NCI-H774 (cell line): ENCODE measurements around the gene MIXL1.
"Not testable (repeated sequence)": the region's sequence is repeated elsewhere in the genome, so short reads cannot be mapped to it uniquely, and the experiment has no call there.

Experiments
- DNase-seq: peaks from one replicate; lab custom pipeline; 2025; lab: John Stamatoyannopoulos, UW

The MIXL1 gene

DNA sequence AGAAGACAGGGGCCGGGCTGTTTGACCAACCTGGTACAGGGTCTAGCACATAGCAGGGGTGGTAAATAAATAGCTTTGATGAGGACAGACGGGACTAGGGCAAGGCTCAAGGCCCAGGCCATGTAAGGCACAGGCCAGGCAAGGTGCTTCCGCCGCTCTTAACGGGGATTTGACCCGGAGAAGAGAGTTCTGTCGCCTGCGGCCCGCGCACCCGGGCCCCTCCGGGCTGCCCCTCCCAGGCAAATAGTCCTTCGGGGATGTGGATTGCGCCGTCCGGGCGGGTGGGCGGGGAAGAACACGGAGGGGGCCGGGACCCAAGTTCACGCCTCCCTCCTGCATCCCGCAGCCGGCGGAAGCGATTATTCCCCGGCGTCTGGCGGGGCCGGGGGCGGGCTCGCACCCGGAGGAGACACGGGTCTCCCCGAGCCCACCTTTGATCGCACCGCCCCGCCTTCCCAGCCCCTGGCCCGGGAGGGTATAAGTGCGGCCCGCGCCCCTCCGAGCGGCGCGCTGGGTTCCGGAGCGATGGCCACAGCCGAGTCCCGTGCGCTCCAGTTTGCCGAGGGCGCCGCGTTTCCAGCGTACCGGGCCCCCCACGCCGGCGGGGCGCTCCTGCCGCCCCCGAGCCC lies at the start of gene MIXL1:
TSS of gene MIXL1 (plus strand) at position 508 of the 629 bp plus-strand sequence. CDS start at position 526, 18 bp downstream.
- no peak for DNase-seq

GRCh38 chr1:226176870-226177269 lies 46.6 kb upstream of the MIXL1 start:
- no peak for DNase-seq

DNA sequence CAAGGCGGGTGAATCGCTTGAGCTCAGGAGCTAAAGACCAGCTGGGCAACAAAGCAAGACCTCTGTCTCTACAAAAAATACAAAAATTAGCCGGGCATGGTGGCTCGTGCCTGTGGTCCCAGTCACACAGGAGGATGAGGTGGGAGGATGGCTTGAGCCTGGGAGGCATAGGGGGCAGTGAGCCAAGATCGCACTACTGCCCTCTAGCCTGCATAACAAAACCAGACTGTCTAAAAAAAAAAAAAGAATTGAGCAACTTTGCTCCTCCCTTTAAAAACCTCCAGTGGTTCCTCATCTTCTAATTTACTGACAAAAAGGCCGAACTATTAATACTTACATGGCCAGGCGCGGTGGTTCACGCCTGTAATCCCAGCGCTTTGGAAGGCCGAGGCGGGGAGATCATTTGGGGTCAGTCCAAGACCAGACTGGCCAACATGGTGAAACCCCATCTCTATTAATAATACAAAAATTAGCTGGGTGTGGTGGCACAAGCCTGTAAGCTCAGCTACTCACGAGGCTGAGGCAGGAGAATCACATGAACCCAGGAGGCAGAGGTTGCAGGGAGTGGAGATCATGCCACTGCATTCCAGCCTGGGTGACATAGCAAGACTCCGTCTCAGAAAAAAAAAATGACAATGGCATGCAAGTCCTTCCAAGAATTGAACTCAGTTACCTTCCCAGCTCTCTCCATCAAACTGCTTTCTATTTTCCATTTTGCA lies 41.3 kb upstream of the MIXL1 start:
- DNase-seq = no peak

GRCh38 chr1:226185141-226186036 lies 38.1 kb upstream of the MIXL1 start:
- no peak for DNase-seq

DNA sequence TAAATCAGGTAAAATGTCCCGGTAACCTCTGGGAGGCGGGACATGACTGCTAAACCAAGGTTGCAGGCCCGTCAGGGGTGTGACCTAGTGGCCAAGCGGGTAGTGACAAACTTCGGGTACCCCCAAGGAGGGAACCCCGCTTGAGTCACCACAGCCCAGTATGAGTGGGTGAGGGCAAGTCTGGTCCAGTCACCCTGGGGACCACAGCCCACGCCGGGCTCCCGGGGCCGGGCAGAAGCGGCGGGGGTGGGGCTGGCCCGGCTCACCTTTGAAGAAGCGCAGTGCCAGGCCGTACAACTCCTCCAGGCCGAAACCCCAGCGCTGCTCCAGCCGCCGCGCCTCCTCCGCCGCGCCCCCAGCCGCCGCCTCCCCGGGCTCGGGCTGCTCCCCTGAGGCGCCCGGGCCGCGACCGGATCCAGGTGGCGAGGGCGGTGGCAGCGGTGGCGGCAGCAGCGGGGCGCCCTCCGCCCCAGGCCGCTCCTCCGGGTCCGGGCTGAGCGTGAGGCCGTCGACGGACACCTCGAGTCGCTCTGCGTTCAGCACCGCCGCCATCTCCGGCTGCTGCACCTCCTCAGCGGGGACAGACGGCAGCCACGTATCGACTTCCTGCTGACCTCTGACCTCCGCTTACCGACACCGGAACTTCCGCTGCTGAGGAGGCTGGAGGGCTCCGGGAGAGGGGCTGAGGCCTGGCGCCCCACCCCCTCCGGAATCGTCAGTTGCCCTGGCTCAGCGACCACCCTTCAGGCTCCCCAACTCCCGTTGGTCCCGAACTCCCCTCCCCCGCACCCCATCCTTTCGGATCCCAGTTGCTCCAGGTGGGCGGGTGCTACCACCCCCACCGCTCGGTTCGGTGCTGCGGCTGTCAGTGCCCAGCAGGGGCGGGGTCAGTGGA lies 37.1 kb upstream of the MIXL1 start, which contains the start of gene ACBD3:
TSS of gene ACBD3 (minus strand) at position 618 of the 895 bp plus-strand sequence. CDS start at position 552, 66 bp downstream.
- DNase-seq = peak; percentile 86

- no peak for DNase-seq
Observed at GRCh38 chr1:226187019-226187322, 36.5 kb upstream of the MIXL1 start.

- no peak for DNase-seq
Observed at GRCh38 chr1:226187380-226187779, 36.1 kb upstream of the MIXL1 start.

GRCh38 chr1:226195144-226195543 lies 28.3 kb upstream of the MIXL1 start:
- DNase-seq = no peak

DNA sequence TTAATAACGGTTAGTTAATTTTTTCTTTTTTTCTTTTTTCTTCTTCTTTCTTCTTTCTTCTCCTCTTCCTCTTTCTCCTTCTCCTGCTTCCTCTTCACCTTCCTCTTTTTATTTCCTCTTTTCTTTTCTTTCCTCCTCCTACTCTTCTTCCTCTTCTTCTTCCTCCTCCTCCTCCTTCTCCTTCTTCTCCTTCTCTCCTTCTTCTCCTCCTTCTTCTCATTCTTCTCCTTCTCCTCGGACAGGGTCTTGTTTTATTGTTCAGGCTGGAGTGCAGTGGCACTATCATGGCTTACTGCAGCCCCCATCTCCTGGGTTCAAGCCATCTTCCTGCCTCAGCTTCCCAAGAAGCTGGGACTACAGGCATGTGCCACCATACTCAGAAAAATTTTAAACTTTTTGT lies 23.5 kb upstream of the MIXL1 start:
- no peak for DNase-seq

DNA sequence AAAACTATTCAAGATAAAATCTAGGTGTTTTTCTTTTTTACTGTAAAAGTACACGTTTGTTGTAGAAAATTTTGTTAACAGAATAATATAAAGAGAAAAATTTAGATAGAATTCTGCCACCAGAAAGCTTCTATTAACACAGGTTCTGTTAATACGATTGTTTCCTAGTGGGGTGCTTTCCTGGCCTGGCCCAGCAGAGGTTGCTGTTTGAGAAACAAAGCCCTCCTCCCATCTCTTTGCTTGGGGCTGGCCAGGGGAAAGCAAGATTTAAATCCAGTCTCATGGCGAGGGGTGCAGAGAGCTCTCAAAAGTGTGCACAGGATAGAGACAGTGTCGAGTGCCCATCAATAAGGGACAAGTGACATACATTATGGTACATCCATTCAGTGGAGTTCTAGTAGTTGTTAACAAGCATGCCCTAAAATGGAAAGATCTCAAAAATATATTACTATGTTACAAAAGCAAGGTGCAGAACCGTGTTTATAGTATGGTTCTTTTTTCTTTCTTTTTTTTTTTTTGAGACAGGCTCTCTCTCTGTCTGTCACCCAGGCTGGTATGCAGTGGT lies 22.4 kb upstream of the MIXL1 start:
- DNase-seq = no peak

GRCh38 chr1:226202246-226202645 lies 21.2 kb upstream of the MIXL1 start:
- DNase-seq = no peak

- DNase-seq = not testable (repeated sequence)
Observed at GRCh38 chr1:226202666-226203065, 20.8 kb upstream of the MIXL1 start.

DNA sequence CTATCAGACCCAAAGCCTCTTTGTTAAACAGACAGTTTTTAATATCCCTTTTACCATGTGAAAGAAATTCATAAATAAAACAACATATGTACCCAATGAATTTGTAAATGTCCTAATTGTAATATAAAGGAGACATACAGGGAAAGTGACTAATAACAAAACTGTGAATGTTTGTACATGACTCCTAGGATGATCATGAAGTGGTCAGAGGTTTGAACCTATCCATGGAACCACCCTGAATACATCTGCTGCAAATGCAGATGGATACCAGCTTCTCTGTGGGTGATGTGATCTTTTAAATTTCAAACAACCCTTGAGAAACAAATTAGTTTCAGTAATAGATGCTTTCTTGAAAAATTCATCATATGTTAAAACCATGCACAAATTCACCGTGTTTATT lies 20.2 kb upstream of the MIXL1 start:
- DNase-seq = no peak

- DNase-seq = no peak
Observed at GRCh38 chr1:226203655-226204054, 19.8 kb upstream of the MIXL1 start.

- no peak for DNase-seq
Observed at GRCh38 chr1:226204198-226204597, 19.3 kb upstream of the MIXL1 start.

DNA sequence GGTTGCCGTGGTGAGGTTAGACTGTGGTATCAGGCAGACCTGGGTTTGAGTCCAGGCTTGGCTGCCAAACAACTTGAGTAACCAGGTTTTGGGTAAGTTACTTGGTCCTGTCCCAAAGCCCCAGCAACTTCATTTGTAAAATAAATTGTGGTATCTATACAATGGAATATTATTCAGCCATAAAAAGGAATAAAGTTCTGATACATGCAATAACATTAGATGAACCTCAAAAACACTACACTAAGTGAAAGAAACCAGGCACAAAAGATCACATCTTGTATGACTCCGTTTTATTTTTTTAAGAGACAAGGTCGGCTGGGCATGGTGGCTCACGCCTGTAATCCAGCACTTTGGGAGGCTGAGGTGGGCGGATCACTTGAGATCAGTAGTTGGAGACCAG lies 16.4 kb upstream of the MIXL1 start:
- no peak for DNase-seq

DNA sequence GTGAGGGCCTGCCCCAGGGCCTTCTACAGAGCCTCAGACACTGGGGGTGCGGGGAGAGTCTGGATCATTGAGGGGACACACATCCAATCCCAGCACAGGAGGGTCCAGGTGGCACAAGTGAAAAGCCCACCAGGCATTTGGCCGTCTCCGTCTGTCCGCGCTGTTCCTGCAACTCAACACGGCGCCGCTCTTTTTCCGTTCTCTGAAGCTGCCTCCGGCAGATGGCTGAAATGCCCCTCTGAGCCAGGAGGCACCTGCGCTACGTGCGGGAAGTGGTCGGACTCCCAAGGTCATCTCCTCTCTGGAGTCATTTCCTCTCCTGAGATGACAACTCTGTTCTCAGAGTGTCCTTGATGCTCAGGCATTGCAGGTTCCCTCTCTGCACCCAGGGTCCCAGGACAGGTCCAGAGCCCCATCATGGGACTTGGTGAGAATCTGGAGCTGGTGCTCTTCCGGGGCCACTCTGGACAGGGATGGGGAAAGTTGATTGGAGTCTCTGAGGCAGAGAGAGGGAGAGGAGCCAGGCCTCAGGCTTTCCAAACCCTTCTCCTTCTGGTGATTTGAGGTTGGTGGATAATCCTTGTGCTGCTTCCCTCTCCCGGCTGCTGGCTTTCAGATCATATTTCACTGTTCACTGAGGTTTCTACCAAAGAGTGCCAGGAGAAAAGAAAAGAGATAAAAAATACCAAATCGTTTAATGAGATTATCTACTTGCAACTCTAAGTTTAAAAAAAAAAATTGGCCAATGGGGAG lies 14.0 kb upstream of the MIXL1 start:
- no peak for DNase-seq

DNA sequence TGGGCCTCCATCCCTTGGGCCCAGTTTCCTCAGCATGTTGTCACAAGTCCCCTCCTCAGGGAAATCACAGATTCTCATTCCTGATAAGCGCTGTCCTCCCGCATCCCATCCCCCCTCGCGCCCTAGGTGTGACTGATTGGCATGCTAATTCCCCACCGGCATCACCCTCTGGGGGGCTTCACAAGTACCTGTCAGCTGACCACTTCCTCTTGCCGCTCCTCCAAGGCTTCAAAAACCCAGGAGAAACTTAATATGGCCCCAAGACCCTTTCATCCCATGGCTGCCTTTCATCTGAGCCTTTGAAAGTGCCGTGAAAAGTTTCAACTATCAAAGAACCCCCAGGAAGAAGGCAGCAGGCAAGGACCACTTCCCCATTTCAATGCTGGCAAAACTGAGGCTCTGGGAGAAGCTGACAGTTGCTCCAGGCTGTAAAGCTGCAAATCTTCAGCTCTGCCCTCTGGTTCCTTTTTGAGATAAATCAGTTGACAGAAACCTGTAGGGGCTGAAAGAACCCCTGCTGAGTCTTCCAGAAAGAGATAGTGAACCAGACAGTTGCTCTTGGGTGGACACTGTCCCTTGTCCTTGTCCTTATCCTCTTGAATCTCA lies 12.8 kb upstream of the MIXL1 start:
- DNase-seq = no peak

GRCh38 chr1:226211181-226211821 lies 12.2 kb upstream of the MIXL1 start:
- DNase-seq = no peak

DNA sequence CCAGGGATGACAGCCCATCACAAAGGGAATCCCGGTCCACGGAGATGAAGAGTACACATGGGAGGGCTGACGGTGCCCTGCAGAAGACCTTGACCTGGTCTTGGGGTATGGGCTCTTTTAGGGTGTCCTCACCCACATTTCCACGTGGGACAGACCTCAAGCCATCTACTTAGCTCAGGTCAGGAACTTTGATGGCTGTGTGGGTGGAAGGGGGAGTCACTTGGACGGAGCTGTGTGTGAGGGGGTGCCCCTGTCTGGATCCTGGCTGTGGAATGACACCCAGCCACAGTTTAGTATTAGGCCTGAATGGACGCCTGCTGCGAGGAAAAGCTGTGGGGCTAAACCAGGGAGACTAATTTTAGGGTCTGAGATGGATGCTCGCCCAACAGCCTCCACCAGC lies 10.9 kb upstream of the MIXL1 start:
- DNase-seq = no peak
